Thyroid gland (tissue), 4 donors: ENCODE results near the gene LHX5. TPM values are rescaled to one million over a fixed set of nuclear protein-coding genes. Genes with fewer than 3 reads are reported as not detected.

Source experiments
- DNase-seq, 2 donors: peaks; one replicate each; pipeline ENCODE4 v3.0.0-alpha.2; 2019
- H3K27ac ChIP-seq, 3 donors: fragments of 200-600 bp; sonication (generic); 1 replicate in 2 of 3; 2 replicates in 1 of 3; pipeline ENCODE4 v1.5.1; 2016 to 2019; ENCODE audit warnings: mild to moderate bottlenecking in 1 of 3, moderate library complexity in 1 of 3
- H3K27me3 ChIP-seq: fragments of 200-600 bp; sonication (generic); one replicate; pipeline ENCODE4 v1.5.1; 2019
- H3K36me3 ChIP-seq, 2 donors: fragments of 200-600 bp; sonication (generic); one replicate each; pipeline ENCODE4 v1.5.1; 2016 to 2019
- H3K4me1 ChIP-seq, 2 donors: fragments of 200-600 bp; sonication (generic); one replicate each; pipeline ENCODE4 v1.5.1; 2017 to 2019
- H3K4me3 ChIP-seq, 3 donors: fragments of 200-600 bp; sonication (generic); replicated peaks in 1 of 3; 1 replicate in 2 of 3; 2 replicates in 1 of 3; pipeline ENCODE4 v1.5.1; 2016; ENCODE audit warnings: mild to moderate bottlenecking in 1 of 3
- H3K9me3 ChIP-seq: fragments of 200-600 bp; sonication (generic); one replicate; pipeline ENCODE4 v1.5.1; 2017
- POLR2A ChIP-seq, 2 donors: fragments of 450-650 bp; IDR thresholded peaks; one replicate each; pipeline ENCODE4 v1.6.1; 2017; ENCODE audit warnings: antibody characterized with exemption in 2 of 2, mild to moderate bottlenecking in 2 of 2, moderate library complexity in 1 of 2
- WGBS, 2 donors: methylation state at CpG; one replicate each; pipeline ENCODE4 v1.1.5; 2017; 5-methylcytosine and 5-hydroxymethylcytosine counted together
- intact Hi-C: fragments of 100-400 bp; cut with DNase I; formaldehyde crosslinking; loops from one replicate; pipeline ENCODE4 v1.15.1; 2023
- total RNA-seq, 4 donors: library from RNA; depleted of rRNA; stranded (reverse); fragments of >200 nt; gene quantifications; one replicate each; pipeline ENCODE4 v1.2.3, GENCODE V29; 2016
- TF ChIP-seq, protein P1 (sequence below), 6 experiments: fragments of 200-600 bp in 3 of 6; fragments of 450-650 bp in 3 of 6; sonication (generic) in 3 of 6; IDR thresholded peaks; one replicate each; pipeline ENCODE4 v1.5.1; 2016 to 2019; ENCODE audit warnings: antibody characterized with exemption in 6 of 6, mild to moderate bottlenecking in 2 of 6, inconsistent platforms in 1 of 6, moderate library complexity in 1 of 6

The LHX5 gene
- total RNA-seq, 4 donors from 2014 or later, result 0.13 TPM; not detected in 3

DNA sequence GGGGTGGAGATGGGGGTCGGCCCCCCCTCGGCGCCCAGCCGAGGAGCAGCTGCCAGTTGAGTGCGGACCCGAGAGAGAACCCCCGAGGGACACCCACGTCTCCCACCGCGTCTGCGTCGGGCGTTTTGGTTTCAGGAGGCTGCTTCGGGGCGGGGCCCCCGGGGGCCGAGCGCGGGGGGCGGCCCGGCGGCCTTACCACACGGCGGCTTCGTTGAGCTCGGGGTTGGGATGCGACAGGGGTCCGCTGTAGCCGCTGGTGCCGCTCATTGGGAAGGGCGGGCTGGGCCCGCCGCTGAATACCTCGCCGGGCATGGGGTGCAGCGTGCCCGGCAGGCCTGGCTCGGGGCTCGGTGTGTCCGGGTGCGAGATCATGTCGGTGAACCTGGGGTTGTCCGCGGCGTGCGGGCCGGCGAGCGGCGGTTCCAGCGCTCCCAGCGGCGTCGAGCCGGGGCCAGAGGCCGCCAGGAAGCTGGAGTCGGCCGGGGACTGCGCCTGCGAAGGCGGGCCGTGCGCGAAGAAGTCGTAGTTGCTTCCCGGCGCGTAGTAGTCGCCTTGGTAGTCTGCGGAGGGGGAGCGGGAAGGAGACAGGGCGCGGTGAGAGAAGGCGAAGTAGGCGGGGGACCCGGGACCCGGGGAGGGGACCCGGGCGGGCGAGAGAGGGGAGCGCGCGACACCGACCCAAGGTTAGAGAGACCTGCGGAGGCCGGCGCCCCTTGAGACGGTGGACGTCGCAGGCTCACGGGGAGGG, 8.5 kb downstream of the LHX5 start:
- intact Hi-C loops, result loop anchor here (10.0 kb wide), 1 partner anchor 452 kb away; no protein-coding TSS in a partner anchor
- TF ChIP-seq POLR2A (IDR thresholded peaks at IDR 0.05), result no peak
- TF ChIP-seq, protein P1, sequence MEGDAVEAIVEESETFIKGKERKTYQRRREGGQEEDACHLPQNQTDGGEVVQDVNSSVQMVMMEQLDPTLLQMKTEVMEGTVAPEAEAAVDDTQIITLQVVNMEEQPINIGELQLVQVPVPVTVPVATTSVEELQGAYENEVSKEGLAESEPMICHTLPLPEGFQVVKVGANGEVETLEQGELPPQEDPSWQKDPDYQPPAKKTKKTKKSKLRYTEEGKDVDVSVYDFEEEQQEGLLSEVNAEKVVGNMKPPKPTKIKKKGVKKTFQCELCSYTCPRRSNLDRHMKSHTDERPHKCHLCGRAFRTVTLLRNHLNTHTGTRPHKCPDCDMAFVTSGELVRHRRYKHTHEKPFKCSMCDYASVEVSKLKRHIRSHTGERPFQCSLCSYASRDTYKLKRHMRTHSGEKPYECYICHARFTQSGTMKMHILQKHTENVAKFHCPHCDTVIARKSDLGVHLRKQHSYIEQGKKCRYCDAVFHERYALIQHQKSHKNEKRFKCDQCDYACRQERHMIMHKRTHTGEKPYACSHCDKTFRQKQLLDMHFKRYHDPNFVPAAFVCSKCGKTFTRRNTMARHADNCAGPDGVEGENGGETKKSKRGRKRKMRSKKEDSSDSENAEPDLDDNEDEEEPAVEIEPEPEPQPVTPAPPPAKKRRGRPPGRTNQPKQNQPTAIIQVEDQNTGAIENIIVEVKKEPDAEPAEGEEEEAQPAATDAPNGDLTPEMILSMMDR (IDR thresholded peaks at IDR 0.05), result no peak
- H3K27me3 ChIP-seq, result peaks cover 48% of the 10 kb centered on the region
- DNase-seq, result no peak
- peak overlapping the region in 1 of 3 donors; percentile 6 for H3K4me3 ChIP-seq
- H3K9me3 ChIP-seq, result no peaks in the 10 kb centered on the region
- WGBS, 2 donors, result 2 to 7% methylated on average over 33 to 37 of the region's 91 CpGs
- H3K27ac ChIP-seq, result no peak overlapping the region
- H3K36me3 ChIP-seq, result no peaks in the 10 kb centered on the region
- H3K4me1 ChIP-seq, result peaks cover 37 to 49% of the 10 kb centered on the region in 2 donors

DNA sequence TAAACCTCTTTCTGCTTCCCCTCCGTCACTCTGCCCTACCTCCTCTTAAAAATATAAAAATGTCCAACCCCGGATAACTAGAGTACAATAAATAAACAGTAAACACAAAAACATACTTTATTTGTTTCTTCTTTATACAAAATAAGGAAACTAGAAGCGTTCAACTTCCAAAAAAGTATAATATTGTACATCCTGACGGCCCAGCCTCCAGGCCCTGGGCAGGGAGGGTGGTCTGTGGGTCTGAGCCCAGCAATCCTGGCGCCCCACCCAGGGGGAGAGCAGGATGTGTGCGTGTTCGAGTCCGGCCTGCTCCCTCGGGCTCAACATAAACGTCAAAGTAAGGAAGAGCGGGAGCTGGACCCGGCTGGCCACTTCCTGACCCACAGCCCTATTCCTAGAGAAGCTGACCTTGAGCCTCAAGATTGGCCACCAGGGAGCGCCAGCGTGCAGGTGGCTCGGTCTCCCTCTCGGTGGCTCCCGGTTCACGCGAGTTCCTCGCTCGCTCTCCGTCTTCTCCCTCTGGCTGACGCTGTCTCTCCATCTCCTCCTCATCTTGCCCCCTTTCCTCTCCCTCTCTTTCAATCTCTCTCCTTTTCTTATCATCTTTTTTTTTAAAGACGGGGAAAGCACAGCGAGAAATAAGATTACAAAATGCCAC, 9.4 kb downstream of the LHX5 start:
- Histone ChIP-seq H3K27ac (no peak overlapping the region), H3K9me3 (no peaks in the 10 kb centered on the region), H3K27me3 (peaks cover 45% of the 10 kb centered on the region), H3K36me3 (no peaks in the 10 kb centered on the region), H3K4me3 (no peak overlapping the region), H3K4me1 (peaks cover 30 to 43% of the 10 kb centered on the region in 2 donors)
- TF ChIP-seq, protein P1 (IDR thresholded peaks at IDR 0.05), result peak; percentile 58 to 92 (median 73)
- TF ChIP-seq POLR2A (IDR thresholded peaks at IDR 0.05), result no peak
- peak; percentile 85 to 88 for DNase-seq
- intact Hi-C loops, result loop anchor here (10.0 kb wide), 1 partner anchor 453 kb away; no protein-coding TSS in a partner anchor
- WGBS, 2 donors, result 11 to 13% methylated on average over 25 of the region's 25 CpGs

DNA sequence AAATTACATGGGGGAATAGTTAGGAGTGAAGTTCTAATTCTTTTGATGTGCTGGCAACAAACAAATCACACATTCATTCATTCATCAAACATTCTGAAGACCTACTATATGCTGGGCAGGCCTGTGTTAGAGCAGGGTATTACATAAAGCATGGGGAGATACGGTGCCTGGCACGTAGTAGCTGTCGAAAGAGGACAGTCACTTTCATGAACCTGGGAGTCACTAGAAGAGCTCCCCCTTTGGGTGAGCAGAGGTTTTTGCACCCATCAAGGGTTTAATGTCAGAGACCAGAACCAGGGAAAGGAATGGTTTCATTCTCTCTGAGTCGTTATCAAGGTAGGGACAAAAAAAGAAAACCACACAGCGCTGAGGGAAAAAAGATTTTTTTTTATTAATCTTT, 10.0 kb downstream of the LHX5 start:
- WGBS, 2 donors, result 31 to 36% methylated on average over 5 of the region's 5 CpGs
- Histone ChIP-seq H3K27me3 (peaks cover 41% of the 10 kb centered on the region), H3K4me1 (peaks cover 25 to 44% of the 10 kb centered on the region in 2 donors), H3K36me3 (no peaks in the 10 kb centered on the region), H3K9me3 (no peaks in the 10 kb centered on the region), H3K27ac (no peak overlapping the region), H3K4me3 (no peak overlapping the region)
- TF ChIP-seq, protein P1 (IDR thresholded peaks at IDR 0.05), result no peak
- TF ChIP-seq POLR2A (IDR thresholded peaks at IDR 0.05), result no peak
- intact Hi-C loops, result loop anchor here (10.0 kb wide), 1 partner anchor 453 kb away; no protein-coding TSS in a partner anchor
- no peak for DNase-seq

DNA sequence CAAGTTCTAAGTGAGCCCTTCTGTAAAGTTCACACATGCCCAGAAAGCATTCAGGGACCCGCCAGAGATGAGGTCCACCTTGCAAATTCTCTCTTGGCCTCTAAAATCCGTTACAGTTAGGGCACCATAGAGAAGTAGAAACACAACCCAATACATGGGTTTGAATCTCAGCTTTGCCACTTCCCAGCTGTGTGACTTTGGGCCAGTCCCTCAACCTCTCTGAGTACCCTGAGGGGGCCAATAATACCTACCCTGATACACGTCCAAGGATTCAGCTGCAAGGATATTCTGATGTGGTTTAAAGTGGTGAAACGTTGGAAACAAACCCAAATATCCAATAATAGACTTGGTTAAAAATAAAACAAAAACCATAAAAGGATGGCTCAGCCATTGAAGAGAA, 11.7 kb downstream of the LHX5 start:
- DNase-seq, result no peak
- TF ChIP-seq, protein P1 (IDR thresholded peaks at IDR 0.05), result no peak
- TF ChIP-seq POLR2A (IDR thresholded peaks at IDR 0.05), result no peak
- intact Hi-C loops, result loop anchor here (10.0 kb wide), 1 partner anchor 455 kb away; no protein-coding TSS in a partner anchor
- Histone ChIP-seq H3K27me3 (peaks cover 24% of the 10 kb centered on the region), H3K4me1 (peaks cover 20 to 39% of the 10 kb centered on the region in 2 donors), H3K4me3 (no peak overlapping the region), H3K27ac (no peak overlapping the region), H3K36me3 (no peaks in the 10 kb centered on the region), H3K9me3 (no peaks in the 10 kb centered on the region)
- 43 to 58% methylated on average over 4 of the region's 4 CpGs for WGBS, 2 donors

DNA sequence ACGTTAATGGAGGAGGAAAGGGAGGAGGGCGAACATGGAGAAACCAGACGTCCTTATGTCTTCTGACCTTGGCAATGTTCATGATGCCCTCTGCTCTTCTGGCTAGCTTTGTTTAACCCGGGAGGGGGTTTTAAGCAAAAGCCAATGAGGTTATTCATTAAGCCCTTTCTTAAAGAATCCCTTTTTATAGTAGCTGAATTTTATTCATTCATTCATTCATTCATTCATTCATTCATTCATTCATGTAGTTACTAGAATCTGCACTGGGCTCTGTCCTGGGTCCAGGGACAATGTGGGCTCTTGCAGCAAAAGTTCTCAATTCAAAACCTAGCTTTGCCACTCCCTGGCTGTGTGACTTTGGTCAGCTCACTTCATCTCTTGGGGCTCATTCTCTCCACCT, 14.0 kb downstream of the LHX5 start:
- no peaks in the 10 kb centered on the region for H3K36me3 ChIP-seq
- WGBS, 2 donors, result 59 to 64% methylated on average over 4 of the region's 4 CpGs
- peaks cover 2 to 16% of the 10 kb centered on the region in 2 donors for H3K4me1 ChIP-seq
- no peaks in the 10 kb centered on the region for H3K9me3 ChIP-seq
- H3K4me3 ChIP-seq, result no peak overlapping the region
- H3K27me3 ChIP-seq, result peaks cover 2% of the 10 kb centered on the region
- no peak for DNase-seq
- no peak overlapping the region for H3K27ac ChIP-seq
- TF ChIP-seq, protein P1 (IDR thresholded peaks at IDR 0.05), result no peak
- no peak for TF ChIP-seq POLR2A (IDR thresholded peaks at IDR 0.05)
- intact Hi-C loops, result no loop called here
